Kidney (tissue), 14 donors: ENCODE results near the gene CD2AP. TPM values are rescaled to one million over a fixed set of nuclear protein-coding genes. Genes with fewer than 3 reads are reported as not detected.
"Not testable (repeated sequence)": the region's sequence is repeated elsewhere in the genome, so short reads cannot be mapped to it uniquely, and the experiment has no call there.

Experiments used
- DNase-seq, 5 donors: peaks; one replicate each; pipeline ENCODE4 v3.0.0-alpha.2; 2013 to 2020
- FAIRE-seq: peaks from 2 replicates; lab custom pipeline; 2012; peaks lifted over from hg19 to GRCh38; lab: Jason Lieb, UNC
- H3K27ac ChIP-seq, 2 donors: one replicate each; pipeline ENCODE4 v1.7.0; 2013; ENCODE audit warnings: low read depth in 2 of 2, low read length in 2 of 2, inconsistent platforms in 1 of 2
- H3K27me3 ChIP-seq: one replicate; pipeline ENCODE4 v1.7.1; 2013; ENCODE audit warnings: low read length, inconsistent platforms; ENCODE audit not compliant: control insufficient read depth, insufficient read depth
- H3K36me3 ChIP-seq, 3 donors: one replicate each; pipeline versions ENCODE4 v1.7.0 to v1.7.1; 2013; ENCODE audit warnings: low read length in 3 of 3, control low read depth in 1 of 3, inconsistent platforms in 1 of 3; ENCODE audit not compliant: insufficient read depth in 3 of 3, control insufficient read depth in 2 of 3
- H3K4me1 ChIP-seq, 3 donors: one replicate each; pipeline versions ENCODE4 v1.7.0 to v1.7.1; 2013; ENCODE audit warnings: low read length in 3 of 3, inconsistent platforms in 1 of 3, low read depth in 1 of 3; ENCODE audit not compliant: control insufficient read depth in 2 of 3, insufficient read depth in 2 of 3
- H3K4me3 ChIP-seq, 3 donors: one replicate each; pipeline versions ENCODE4 v1.7.0 to v1.8.1; 2013; ENCODE audit warnings: low read length in 3 of 3, control low read depth in 1 of 3, inconsistent platforms in 1 of 3
- H3K9ac ChIP-seq, 3 donors: one replicate each; pipeline versions ENCODE4 v1.7.0 to v1.7.1; 2013; ENCODE audit warnings: low read length in 3 of 3, control low read depth in 1 of 3, inconsistent platforms in 1 of 3
- H3K9me3 ChIP-seq, 3 donors: one replicate each; pipeline versions ENCODE4 v1.7.0 to v1.7.1; 2013; ENCODE audit warnings: low read length in 3 of 3, control low read depth in 1 of 3, inconsistent platforms in 1 of 3; ENCODE audit not compliant: control insufficient read depth in 2 of 3, insufficient read depth in 1 of 3
- intact Hi-C: fragments of 100-400 bp; cut with DNase I; formaldehyde crosslinking; loops from one replicate; pipeline ENCODE4 v1.11.1; 2022
- polyA plus RNA-seq: library from polyadenylated mRNA; stranded (reverse); fragments of 350-450 nt; fragmentation: Illumina TruSeq; extraction: RNeasy Lipid Tissue Mini Kit (QIAGEN cat#74804); gene quantifications from one replicate; pipeline ENCODE4 v1.2.3, GENCODE V29; 2014; ENCODE audit warnings: low read depth, low replicate concordance; ENCODE audit not compliant: insufficient read depth
- total RNA-seq: library from RNA; stranded (reverse); fragmentation: NEBNext Ultra II Directional; extraction: Animal tissue kit (Norgen Biotek cat#: 25700); gene quantifications from one replicate; pipeline ENCODE4 v1.2.1, GENCODE V29; 2021
- TF ChIP-seq, protein P1 (sequence below): IDR thresholded peaks from 3 replicates; pipeline ENCODE4 v1.5.1; 2012; ENCODE audit warnings: mild to moderate bottlenecking, moderate library complexity, borderline replicate concordance; ENCODE audit not compliant: insufficient read depth; ENCODE audit errors: extremely low read depth
- donor health status: control.
- donor health status: control.
- donor health status: control.
- donor health status: control.
- donor health status: control.
- donor health status: DM: yes; HTN: yes; CAD: no.
- donor health status: Normal renal cell carcinoma (clear cell type).

CD2AP gene
- total and polyA plus RNA-seq, 2 donors from 2014 or later = 19.5 to 87.6 TPM

DNA sequence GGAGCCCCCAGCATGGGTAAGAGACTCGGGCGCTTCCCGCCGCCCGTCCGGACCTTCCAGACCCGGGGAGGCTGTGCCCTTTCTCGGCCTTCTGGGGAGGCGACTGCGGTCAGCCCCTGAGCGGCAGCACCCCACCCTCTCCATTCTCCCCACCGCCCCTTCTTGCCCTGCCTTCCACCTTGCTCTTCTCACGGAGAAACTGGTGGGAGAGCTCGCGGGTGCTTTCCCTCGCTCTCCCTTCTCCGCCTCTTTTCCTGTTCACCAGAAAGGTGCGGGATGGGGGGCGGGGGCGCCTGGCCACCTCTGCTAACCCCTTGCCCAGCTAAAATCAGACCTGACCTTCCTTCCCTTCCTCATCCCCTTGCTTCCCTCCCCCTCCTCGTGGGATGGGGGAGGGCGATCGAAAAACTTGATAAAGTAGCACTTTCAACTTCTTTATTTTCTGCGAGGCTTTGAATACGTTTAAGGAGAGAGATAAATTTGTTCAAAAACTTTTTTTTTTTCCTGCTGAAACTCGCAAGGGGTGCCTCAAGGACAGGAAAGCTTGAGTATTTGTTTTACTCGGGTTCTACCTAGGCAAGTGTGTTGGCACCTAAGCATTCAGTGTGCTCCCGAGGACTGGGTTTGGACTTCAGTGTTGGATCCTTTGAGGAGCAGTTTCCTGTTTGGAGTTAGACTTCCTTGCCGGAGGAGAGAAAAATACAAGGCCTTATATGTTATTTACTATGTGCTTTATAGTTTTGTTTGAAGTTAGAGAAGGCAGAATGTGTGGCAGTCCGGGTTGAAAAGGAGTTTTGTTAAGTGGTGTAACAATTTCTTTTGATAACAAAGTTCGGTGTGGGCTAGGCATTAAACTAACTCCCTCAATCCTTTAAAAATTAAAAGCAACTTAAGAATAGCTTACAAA, 897 bp downstream of the CD2AP start:
- peaks cover 0 to 11% (median 7%) of the 10 kb centered on the region in 3 donors for H3K4me1 ChIP-seq
- TF ChIP-seq, protein P1, sequence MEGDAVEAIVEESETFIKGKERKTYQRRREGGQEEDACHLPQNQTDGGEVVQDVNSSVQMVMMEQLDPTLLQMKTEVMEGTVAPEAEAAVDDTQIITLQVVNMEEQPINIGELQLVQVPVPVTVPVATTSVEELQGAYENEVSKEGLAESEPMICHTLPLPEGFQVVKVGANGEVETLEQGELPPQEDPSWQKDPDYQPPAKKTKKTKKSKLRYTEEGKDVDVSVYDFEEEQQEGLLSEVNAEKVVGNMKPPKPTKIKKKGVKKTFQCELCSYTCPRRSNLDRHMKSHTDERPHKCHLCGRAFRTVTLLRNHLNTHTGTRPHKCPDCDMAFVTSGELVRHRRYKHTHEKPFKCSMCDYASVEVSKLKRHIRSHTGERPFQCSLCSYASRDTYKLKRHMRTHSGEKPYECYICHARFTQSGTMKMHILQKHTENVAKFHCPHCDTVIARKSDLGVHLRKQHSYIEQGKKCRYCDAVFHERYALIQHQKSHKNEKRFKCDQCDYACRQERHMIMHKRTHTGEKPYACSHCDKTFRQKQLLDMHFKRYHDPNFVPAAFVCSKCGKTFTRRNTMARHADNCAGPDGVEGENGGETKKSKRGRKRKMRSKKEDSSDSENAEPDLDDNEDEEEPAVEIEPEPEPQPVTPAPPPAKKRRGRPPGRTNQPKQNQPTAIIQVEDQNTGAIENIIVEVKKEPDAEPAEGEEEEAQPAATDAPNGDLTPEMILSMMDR = no peak
- FAIRE-seq = no peak
- H3K27ac ChIP-seq = peak overlapping the region; percentile 93 to 98
- DNase-seq = peak in 4 of 5 donors; percentile 37 to 76 (median 61)
- no peaks in the 10 kb centered on the region for H3K9me3 ChIP-seq
- no peaks in the 10 kb centered on the region for H3K36me3 ChIP-seq
- intact Hi-C loops = no loop called here
- no peaks in the 10 kb centered on the region for H3K27me3 ChIP-seq
- H3K9ac ChIP-seq = peak overlapping the region; percentile 85 to 97 (median 92)
- peak overlapping the region; percentile 78 to 93 (median 88) for H3K4me3 ChIP-seq

DNA sequence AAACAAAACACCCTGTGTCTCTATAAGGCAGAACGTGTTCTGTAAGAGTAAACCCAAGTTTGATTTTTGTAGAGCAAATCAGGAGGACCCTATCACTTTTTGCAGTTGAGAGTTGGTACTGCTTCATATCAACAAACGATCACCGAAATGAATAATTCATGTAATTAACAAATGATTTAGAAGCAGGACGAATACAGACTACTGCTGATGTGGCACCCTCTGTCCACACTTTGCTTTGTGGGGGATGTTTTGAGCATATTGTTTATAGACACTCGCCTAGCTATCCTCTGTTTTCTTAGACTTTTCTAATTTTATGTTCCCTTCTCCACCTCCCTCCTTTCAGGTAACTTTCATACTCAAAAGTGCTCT, 1.5 kb downstream of the CD2AP start:
- peak overlapping the region; percentile 78 to 93 (median 88) for H3K4me3 ChIP-seq
- TF ChIP-seq, protein P1 = no peak
- no peaks in the 10 kb centered on the region for H3K9me3 ChIP-seq
- DNase-seq = peak in 1 of 5 donors; percentile 42
- intact Hi-C loops = no loop called here
- H3K36me3 ChIP-seq = no peaks in the 10 kb centered on the region
- peaks cover 0 to 16% (median 11%) of the 10 kb centered on the region in 3 donors for H3K4me1 ChIP-seq
- H3K9ac ChIP-seq = peak overlapping the region; percentile 85 to 97 (median 92)
- FAIRE-seq = no peak
- H3K27me3 ChIP-seq = no peaks in the 10 kb centered on the region
- peak overlapping the region; percentile 93 to 98 for H3K27ac ChIP-seq

DNA sequence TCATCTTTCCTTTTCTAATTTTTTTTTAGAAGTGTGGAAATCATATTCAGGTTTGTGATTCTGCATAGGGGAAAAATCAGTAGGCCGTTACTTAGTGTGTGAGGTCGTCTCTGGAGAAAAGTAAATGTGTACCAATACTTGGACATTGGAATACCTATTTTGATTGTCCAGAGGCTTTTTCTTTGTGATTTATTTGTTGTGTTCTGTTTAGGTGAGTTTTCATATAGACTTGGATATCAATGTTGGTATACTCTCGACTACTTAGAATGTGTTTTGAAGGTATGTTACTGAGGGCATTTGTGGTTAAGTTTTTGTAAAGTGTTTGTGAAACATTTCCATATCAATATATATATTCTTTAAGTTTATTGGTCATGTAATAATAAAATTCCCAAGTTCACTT, 2.3 kb downstream of the CD2AP start:
- no peak for FAIRE-seq
- Histone ChIP-seq H3K9me3 (no peaks in the 10 kb centered on the region), H3K4me1 (peaks cover 0 to 22% (median 11%) of the 10 kb centered on the region in 3 donors), H3K27ac (no peak overlapping the region), H3K27me3 (no peaks in the 10 kb centered on the region), H3K4me3 (peak overlapping the region; percentile 39 to 93 (median 88)), H3K9ac (peak overlapping the region in 2 of 3 donors; percentile 48 to 85), H3K36me3 (no peaks in the 10 kb centered on the region)
- TF ChIP-seq, protein P1 = no peak
- intact Hi-C loops = no loop called here
- no peak for DNase-seq

DNA sequence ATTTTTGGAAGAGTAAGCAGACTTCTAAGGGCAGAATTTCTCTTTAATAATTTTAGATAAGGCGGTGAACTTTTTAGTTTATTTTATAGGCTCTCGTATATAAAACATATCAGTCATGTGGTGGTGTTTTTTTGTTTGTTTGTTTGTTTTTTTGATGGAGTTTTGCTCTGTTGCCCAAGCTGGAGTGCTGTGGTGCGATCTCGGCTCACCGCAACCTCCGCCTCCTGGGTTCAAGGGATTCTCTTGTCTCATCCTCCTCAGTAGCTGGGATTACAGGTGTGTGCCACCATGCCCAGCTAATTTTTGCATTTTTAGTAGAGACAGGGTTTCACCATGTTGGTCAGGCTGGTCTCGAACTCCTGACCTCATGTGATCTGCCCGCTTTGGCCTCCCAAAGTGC, 3.6 kb downstream of the CD2AP start:
- DNase-seq, FAIRE-seq, H3K9ac ChIP-seq, intact Hi-C loops, H3K9me3 ChIP-seq, H3K36me3 ChIP-seq, H3K27me3 ChIP-seq: not testable (repeated sequence)
- peak overlapping the region in 1 of 2 donors; percentile 7 for H3K27ac ChIP-seq
- H3K4me1 ChIP-seq = peaks cover 0 to 22% (median 13%) of the 10 kb centered on the region in 3 donors
- H3K4me3 ChIP-seq = peak overlapping the region in 1 of 3 donors; percentile 93
